ENCODE measurements around the gene CPNE1.
A peak's percentile ranks its signal among the peaks of the same experiment; 100 is the strongest.

CPNE1 gene

GRCh38 chr20:35620818-35621559 is 43.7 kb downstream of the CPNE1 start:
- TF ChIP-seq GATA2 (IDR thresholded peaks at IDR 0.05; ENCODE audit: low read depth, low read length) = no peak
- TF ChIP-seq GATA3 (IDR thresholded peaks at IDR 0.05; ENCODE audit: low read depth, low read length) = no peak

- no peak for TF ChIP-seq GATA2 (IDR thresholded peaks at IDR 0.05; ENCODE audit: low read depth, low read length)
- TF ChIP-seq GATA3 (IDR thresholded peaks at IDR 0.05; ENCODE audit: low read depth, low read length) = no peak
Observed at GRCh38 chr20:35619196-35620095, 45.3 kb downstream of the CPNE1 start.

- no peak for TF ChIP-seq GATA3 (IDR thresholded peaks at IDR 0.05; ENCODE audit: low read depth, low read length)
- TF ChIP-seq GATA2 (IDR thresholded peaks at IDR 0.05; ENCODE audit: low read depth, low read length) = no peak
Observed at GRCh38 chr20:35618263-35619131, 46.2 kb downstream of the CPNE1 start.

- TF ChIP-seq GATA2 (IDR thresholded peaks at IDR 0.05; ENCODE audit: low read depth, low read length) (no peak), GATA3 (IDR thresholded peaks at IDR 0.05; ENCODE audit: low read depth, low read length) (no peak)
Observed at GRCh38 chr20:35617397-35618262, 47.1 kb downstream of the CPNE1 start.

GRCh38 chr20:35616465-35617396 is 48.0 kb downstream of the CPNE1 start:
- TF ChIP-seq GATA2 (IDR thresholded peaks at IDR 0.05; ENCODE audit: low read depth, low read length) = no peak

- TF ChIP-seq GATA3 (IDR thresholded peaks at IDR 0.05; ENCODE audit: low read depth, low read length) (no peak), GATA2 (IDR thresholded peaks at IDR 0.05; ENCODE audit: low read depth, low read length) (peak; percentile 59)
Observed at GRCh38 chr20:35615667-35616464, 48.8 kb downstream of the CPNE1 start, which contains the start of gene SPAG4. Gene SPAG4, plus strand, starts transcription at chr20:35615829. Its CDS starts 175 bp downstream, at chr20:35616004.

- no peak for TF ChIP-seq GATA2 (IDR thresholded peaks at IDR 0.05; ENCODE audit: low read depth, low read length)
- TF ChIP-seq GATA3 (IDR thresholded peaks at IDR 0.05; ENCODE audit: low read depth, low read length) = no peak
Observed at GRCh38 chr20:35611482-35611881, 53.2 kb downstream of the CPNE1 start.

- TF ChIP-seq GATA2 (IDR thresholded peaks at IDR 0.05; ENCODE audit: low read depth, low read length) (no peak), GATA3 (IDR thresholded peaks at IDR 0.05; ENCODE audit: low read depth, low read length) (no peak)
Observed at GRCh38 chr20:35610833-35611427, 53.8 kb downstream of the CPNE1 start.

GRCh38 chr20:35607003-35607735 is 57.5 kb downstream of the CPNE1 start:
- TF ChIP-seq GATA2 (IDR thresholded peaks at IDR 0.05; ENCODE audit: low read depth, low read length) (no peak), GATA3 (IDR thresholded peaks at IDR 0.05; ENCODE audit: low read depth, low read length) (no peak)

GRCh38 chr20:35606127-35606526 is 58.6 kb downstream of the CPNE1 start:
- TF ChIP-seq GATA3 (IDR thresholded peaks at IDR 0.05; ENCODE audit: low read depth, low read length) (no peak), GATA2 (IDR thresholded peaks at IDR 0.05; ENCODE audit: low read depth, low read length) (no peak)

All from SH-SY5Y (cell line).